OCI-LY7 (cell line): ENCODE results near the gene MYO1B. TPM values are rescaled to one million over a fixed set of nuclear protein-coding genes. Genes with fewer than 3 reads are reported as not detected.

Source experiments
- BruUV-seq: library from RNA; stranded (reverse); fragments of 400-500 nt; replicated peaks from 2 replicates; lab custom pipeline; 2021; lab: Mats Ljungman, UMichigan
- CTCF ChIA-PET: fragments of 300-600 bp; sonication (Branson Sonifier 250); formaldehyde crosslinking; loops from one replicate; lab custom pipeline; 2022; ENCODE audit warnings: antibody characterized with exemption; ENCODE audit not compliant: unreplicated experiment; lab: Charles Lee
- POLR2A ChIA-PET: fragments of 300-600 bp; sonication (Branson Sonifier 250); formaldehyde crosslinking; loops from one replicate; lab custom pipeline; 2022; ENCODE audit warnings: antibody characterized with exemption; lab: Charles Lee
- DNase-seq: peaks from one replicate; pipeline ENCODE4 v3.0.0-alpha.2; 2015; ENCODE audit warnings: low spot score
- H2AFZ ChIP-seq: fragments of 200-600 bp; sonication (generic), shearing (Covaris generic); 2 replicates; pipeline ENCODE4 v1.6.1; 2014; ENCODE audit warnings: mild to moderate bottlenecking, antibody characterized with exemption, low read length, moderate library complexity
- H3K27ac ChIP-seq: fragments of 200-600 bp; sonication (generic); 2 replicates; pipeline ENCODE4 v1.5.1; 2014; ENCODE audit warnings: mixed run types, low read depth, mild to moderate bottlenecking, moderate library complexity, low read length, inconsistent platforms; ENCODE audit not compliant: poor library complexity, severe bottlenecking
- H3K36me3 ChIP-seq: fragments of 200-600 bp; sonication (generic); 2 replicates; pipeline ENCODE4 v1.6.1; 2014; ENCODE audit warnings: mild to moderate bottlenecking, antibody characterized with exemption, low read length, moderate library complexity, mixed read lengths; ENCODE audit not compliant: insufficient read depth
- H3K4me1 ChIP-seq: fragments of 200-600 bp; sonication (generic); 2 replicates; pipeline ENCODE4 v1.5.1; 2014; ENCODE audit warnings: mild to moderate bottlenecking, low read length; ENCODE audit not compliant: insufficient read depth, poor library complexity, severe bottlenecking
- H3K4me2 ChIP-seq: fragments of 200-600 bp; sonication (generic); 2 replicates; pipeline ENCODE4 v1.6.1; 2014; ENCODE audit warnings: mild to moderate bottlenecking, low read length
- H3K4me3 ChIP-seq: fragments of 200-600 bp; sonication (generic); 2 replicates; pipeline ENCODE4 v1.5.1; 2014; ENCODE audit warnings: mild to moderate bottlenecking, low read depth, low read length; ENCODE audit not compliant: poor library complexity, severe bottlenecking
- H3K79me2 ChIP-seq: fragments of 200-600 bp; sonication (generic); 2 replicates; pipeline ENCODE4 v1.6.1; 2016; ENCODE audit warnings: low read depth, mild to moderate bottlenecking, low read length, moderate library complexity, mixed read lengths; ENCODE audit not compliant: insufficient read depth
- H3K9me2 ChIP-seq: fragments of 200-600 bp; sonication (generic); 2 replicates; pipeline ENCODE4 v1.6.1; 2016; ENCODE audit warnings: mild to moderate bottlenecking, low read length, mixed read lengths; ENCODE audit not compliant: insufficient read depth
- H3K9me3 ChIP-seq: fragments of 200-600 bp; sonication (generic); 2 replicates; pipeline ENCODE4 v1.6.1; 2014; ENCODE audit warnings: mild to moderate bottlenecking, mixed run types, low read length, mixed read lengths
- H4K20me1 ChIP-seq: fragments of 200-600 bp; sonication (generic); 2 replicates; pipeline ENCODE4 v1.6.1; 2014; ENCODE audit warnings: mild to moderate bottlenecking, antibody characterized with exemption, low read length, moderate library complexity, mixed read lengths; ENCODE audit not compliant: insufficient read depth
- EZH2phosphoT487 ChIP-seq: fragments of 200-600 bp; sonication (generic); IDR thresholded peaks from 2 replicates; pipeline ENCODE4 v1.6.1; 2018; ENCODE audit warnings: low read depth, borderline replicate concordance, mild to moderate bottlenecking, mixed run types, antibody characterized with exemption, low read length, moderate library complexity, mixed read lengths
- intact Hi-C: fragments of 100-400 bp; cut with micrococcal nuclease; formaldehyde crosslinking; loops from one replicate; pipeline ENCODE4 v1.10.0; 2022; ENCODE audit not compliant: unreplicated experiment
- total RNA-seq, 2 experiments: library from RNA; depleted of rRNA in 1 of 2; stranded (reverse); fragments of >200 nt in 1 of 2; shearing (Covaris generic) in 1 of 2; gene quantifications; 2 replicates each; pipeline ENCODE4 v1.2.3, GENCODE V29; 2014 to 2022
- TF ChIP-seq, protein P1 (sequence below): fragments of 200-600 bp; sonication (generic); conservative IDR thresholded peaks from 2 replicates; pipeline ENCODE4 v1.5.1; 2014; ENCODE audit warnings: mild to moderate bottlenecking, antibody characterized with exemption, low read length, moderate library complexity, mixed read lengths

MYO1B gene
- total RNA-seq, 2 experiments from 2014 or later, result not detected

GRCh38 chr2:191465766-191466420 lies 220.7 kb downstream of the MYO1B start:
- CTCF ChIA-PET, result no interaction called here
- no TSS peak for BruUV-seq
- Histone ChIP-seq H4K20me1 (no peaks in the 10 kb centered on the region), H3K9me2 (no peaks in the 10 kb centered on the region), H3K27ac (no peak overlapping the region), H2AFZ (no peak overlapping the region), H3K36me3 (no peaks in the 10 kb centered on the region), H3K9me3 (no peaks in the 10 kb centered on the region), H3K4me3 (no peak overlapping the region), H3K4me2 (no peak overlapping the region), H3K79me2 (no peaks in the 10 kb centered on the region), H3K4me1 (no peaks in the 10 kb centered on the region)
- intact Hi-C loops, result no loop called here
- POLR2A ChIA-PET, result interaction anchor here (0.7 kb wide), 1 partner anchor 12 kb away, joined by 3 read pairs; no protein-coding TSS in a partner anchor
- TF ChIP-seq EZH2phosphoT487, result no peak
- TF ChIP-seq, protein P1, sequence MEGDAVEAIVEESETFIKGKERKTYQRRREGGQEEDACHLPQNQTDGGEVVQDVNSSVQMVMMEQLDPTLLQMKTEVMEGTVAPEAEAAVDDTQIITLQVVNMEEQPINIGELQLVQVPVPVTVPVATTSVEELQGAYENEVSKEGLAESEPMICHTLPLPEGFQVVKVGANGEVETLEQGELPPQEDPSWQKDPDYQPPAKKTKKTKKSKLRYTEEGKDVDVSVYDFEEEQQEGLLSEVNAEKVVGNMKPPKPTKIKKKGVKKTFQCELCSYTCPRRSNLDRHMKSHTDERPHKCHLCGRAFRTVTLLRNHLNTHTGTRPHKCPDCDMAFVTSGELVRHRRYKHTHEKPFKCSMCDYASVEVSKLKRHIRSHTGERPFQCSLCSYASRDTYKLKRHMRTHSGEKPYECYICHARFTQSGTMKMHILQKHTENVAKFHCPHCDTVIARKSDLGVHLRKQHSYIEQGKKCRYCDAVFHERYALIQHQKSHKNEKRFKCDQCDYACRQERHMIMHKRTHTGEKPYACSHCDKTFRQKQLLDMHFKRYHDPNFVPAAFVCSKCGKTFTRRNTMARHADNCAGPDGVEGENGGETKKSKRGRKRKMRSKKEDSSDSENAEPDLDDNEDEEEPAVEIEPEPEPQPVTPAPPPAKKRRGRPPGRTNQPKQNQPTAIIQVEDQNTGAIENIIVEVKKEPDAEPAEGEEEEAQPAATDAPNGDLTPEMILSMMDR, result no peak
- DNase-seq, result no peak

DNA sequence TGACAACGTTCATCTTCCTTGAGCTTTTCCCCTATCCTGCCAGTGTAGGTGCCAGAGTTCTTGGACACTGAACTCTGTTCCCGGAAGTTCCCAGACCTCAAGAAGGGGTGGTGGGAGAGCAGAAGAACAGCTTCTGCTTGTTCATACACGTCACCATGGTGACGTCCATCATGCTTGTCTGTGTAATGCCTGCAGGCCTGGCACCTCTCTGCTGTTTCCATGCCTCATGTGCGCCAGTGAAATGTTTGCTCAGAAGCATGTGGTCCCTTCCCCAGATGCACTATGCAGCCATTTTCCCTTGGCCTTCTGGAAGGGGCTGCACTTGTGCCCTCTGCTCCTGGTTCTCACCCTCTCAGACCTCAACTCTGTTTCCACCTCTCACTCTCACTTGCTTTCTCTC lies 221.9 kb downstream of the MYO1B start:
- ChIA-PET POLR2A (no interaction called here), CTCF (no interaction called here)
- no peaks in the 10 kb centered on the region for H3K36me3 ChIP-seq
- H4K20me1 ChIP-seq, result no peaks in the 10 kb centered on the region
- intact Hi-C loops, result no loop called here
- H3K4me2 ChIP-seq, result no peak overlapping the region
- no peak overlapping the region for H3K4me3 ChIP-seq
- no TSS peak for BruUV-seq
- H3K4me1 ChIP-seq, result no peaks in the 10 kb centered on the region
- no peaks in the 10 kb centered on the region for H3K9me3 ChIP-seq
- H3K27ac ChIP-seq, result no peak overlapping the region
- no peaks in the 10 kb centered on the region for H3K79me2 ChIP-seq
- TF ChIP-seq, protein P1, result no peak
- no peak for TF ChIP-seq EZH2phosphoT487
- H2AFZ ChIP-seq, result no peak overlapping the region
- H3K9me2 ChIP-seq, result no peaks in the 10 kb centered on the region
- DNase-seq, result no peak

- H3K27ac ChIP-seq, result no peak overlapping the region
- H3K9me2 ChIP-seq, result no peaks in the 10 kb centered on the region
- no peak for TF ChIP-seq EZH2phosphoT487
- no peaks in the 10 kb centered on the region for H4K20me1 ChIP-seq
- intact Hi-C loops, result no loop called here
- peaks cover 7% of the 10 kb centered on the region for H3K4me1 ChIP-seq
- no peak overlapping the region for H2AFZ ChIP-seq
- ChIA-PET CTCF (no interaction called here), POLR2A (no interaction called here)
- no peak overlapping the region for H3K4me2 ChIP-seq
- no peak overlapping the region for H3K4me3 ChIP-seq
- BruUV-seq, result no TSS peak
- no peaks in the 10 kb centered on the region for H3K79me2 ChIP-seq
- no peaks in the 10 kb centered on the region for H3K9me3 ChIP-seq
- H3K36me3 ChIP-seq, result no peaks in the 10 kb centered on the region
- DNase-seq, result no peak
Measured at GRCh38 chr2:191470306-191470705, 225.1 kb downstream of the MYO1B start.
